IMR-90 (cell line): ENCODE data around the gene CHN2. TPM values are rescaled to one million over a fixed set of nuclear protein-coding genes. Genes with fewer than 3 reads are reported as not detected.

Experiments
- ATAC-seq: fragments of 200-7000 bp; cut with Tn5 transposase; 2 replicates; pipeline ENCODE4 v1.9.1; 2020; ENCODE audit warnings: low read depth, mild to moderate bottlenecking, moderate library complexity
- BruUV-seq: library from RNA; stranded (reverse); fragments of 400-500 nt; replicated peaks from 2 replicates; lab custom pipeline; 2021; lab: Mats Ljungman, UMichigan
- CTCF ChIA-PET: fragments of 300-600 bp; formaldehyde crosslinking; extraction: SDS; loops from one replicate; lab custom pipeline; 2021; ENCODE audit warnings: antibody characterized with exemption; lab: Yijun Ruan, JAX
- POLR2A ChIA-PET: fragments of 300-600 bp; sonication (Branson Sonifier 250); formaldehyde crosslinking; loops from one replicate; lab custom pipeline; 2022; ENCODE audit warnings: antibody characterized with exemption; ENCODE audit not compliant: unreplicated experiment; lab: Charles Lee
- DNase-seq: peaks from one replicate; pipeline ENCODE4 v3.0.0; 2013
- H2AFZ ChIP-seq: replicated peaks from 2 replicates; pipeline ENCODE3; 2013; ENCODE audit warnings: low read length, mild to moderate bottlenecking; ENCODE audit not compliant: poor library complexity
- H2AK5ac ChIP-seq: 2 replicates; pipeline ENCODE4 v1.6.1; 2013; ENCODE audit warnings: low read depth, low read length, inconsistent platforms
- H2AK9ac ChIP-seq: replicated peaks from 2 replicates; pipeline ENCODE3; 2013; ENCODE audit warnings: mild to moderate bottlenecking, low read depth, low read length, moderate library complexity; ENCODE audit not compliant: poor library complexity
- H2BK120ac ChIP-seq: 2 replicates; pipeline ENCODE4 v1.6.1; 2013; ENCODE audit warnings: low read depth, low read length, inconsistent platforms
- H2BK15ac ChIP-seq: 3 replicates; pipeline ENCODE4 v1.6.1; 2013; ENCODE audit warnings: low read depth, low read length, inconsistent platforms
- H2BK20ac ChIP-seq: 2 replicates; pipeline ENCODE4 v1.6.1; 2013; ENCODE audit warnings: low read depth, mild to moderate bottlenecking, inconsistent platforms, low read length, moderate library complexity
- H2BK5ac ChIP-seq: 2 replicates; pipeline ENCODE4 v1.6.1; 2013; ENCODE audit warnings: mild to moderate bottlenecking, low read depth, low read length, inconsistent platforms; ENCODE audit not compliant: poor library complexity, severe bottlenecking
- H3K14ac ChIP-seq: replicated peaks from 2 replicates; pipeline ENCODE4 v1.6.1; 2013; ENCODE audit warnings: low read depth, low read length, inconsistent platforms
- H3K18ac ChIP-seq: 2 replicates; pipeline ENCODE4 v1.6.1; 2013; ENCODE audit warnings: low read depth, low read length, control low read depth
- H3K23ac ChIP-seq: 2 replicates; pipeline ENCODE4 v1.6.1; 2013; ENCODE audit warnings: low read depth, low read length, inconsistent platforms
- H3K27ac ChIP-seq: 2 replicates; pipeline ENCODE4 v1.5.1; 2013; ENCODE audit warnings: mild to moderate bottlenecking, control low read depth, low read length; ENCODE audit not compliant: insufficient read depth
- H3K27me3 ChIP-seq: 2 replicates; pipeline ENCODE4 v1.6.1; 2013; ENCODE audit warnings: low read length; ENCODE audit not compliant: control insufficient read depth, insufficient read depth
- H3K36me3 ChIP-seq: 2 replicates; pipeline ENCODE4 v1.6.1; 2013; ENCODE audit warnings: low read length, mixed read lengths; ENCODE audit not compliant: control insufficient read depth, insufficient read depth
- H3K4ac ChIP-seq: 2 replicates; pipeline ENCODE4 v1.6.1; 2013; ENCODE audit warnings: low read depth, low read length, inconsistent platforms
- H3K4me1 ChIP-seq: 2 replicates; pipeline ENCODE4 v1.6.1; 2013; ENCODE audit warnings: low read length, mixed read lengths; ENCODE audit not compliant: control insufficient read depth, insufficient read depth
- H3K4me2 ChIP-seq: 2 replicates; pipeline ENCODE4 v1.6.1; 2013; ENCODE audit warnings: low read depth, mild to moderate bottlenecking, control low read depth, low read length, moderate library complexity
- H3K4me3 ChIP-seq: 2 replicates; pipeline ENCODE4 v1.5.1; 2013; ENCODE audit warnings: low read depth, mild to moderate bottlenecking, control low read depth, low read length, moderate library complexity; ENCODE audit not compliant: insufficient read depth
- H3K56ac ChIP-seq: 2 replicates; pipeline ENCODE4 v1.6.1; 2013; ENCODE audit warnings: low read length, inconsistent platforms; ENCODE audit not compliant: insufficient read depth; ENCODE audit errors: extremely low read depth
- H3K79me1 ChIP-seq, 2 experiments: 2 replicates each; pipeline ENCODE4 v1.6.1; 2013; ENCODE audit warnings: low read length in 2 of 2, inconsistent platforms in 1 of 2, low read depth in 1 of 2
- H3K9ac ChIP-seq: 2 replicates; pipeline ENCODE4 v1.6.1; 2013; ENCODE audit warnings: low read depth, low read length, control low read depth
- H3K9me1 ChIP-seq: 2 replicates; pipeline ENCODE4 v1.6.1; 2013; ENCODE audit warnings: low read length, inconsistent platforms; ENCODE audit not compliant: insufficient read depth
- H3K9me3 ChIP-seq: 2 replicates; pipeline ENCODE4 v1.6.1; 2013; ENCODE audit warnings: low read length; ENCODE audit not compliant: control insufficient read depth, insufficient read depth
- H4K20me1 ChIP-seq: 2 replicates; pipeline ENCODE4 v1.6.1; 2013; ENCODE audit warnings: low read length, inconsistent platforms; ENCODE audit not compliant: insufficient read depth
- H4K5ac ChIP-seq: 2 replicates; pipeline ENCODE4 v1.6.1; 2013; ENCODE audit warnings: mild to moderate bottlenecking, low read depth, low read length, control low read depth
- H4K8ac ChIP-seq, 2 experiments: 2 replicates each; pipeline ENCODE4 v1.6.1; 2013; ENCODE audit warnings: low read depth in 2 of 2, low read length in 2 of 2, control low read depth in 1 of 2, inconsistent platforms in 1 of 2
- H4K91ac ChIP-seq: 2 replicates; pipeline ENCODE4 v1.6.1; 2013; ENCODE audit warnings: low read depth, low read length, inconsistent platforms; ENCODE audit not compliant: insufficient read depth
- MAZ ChIP-seq: IDR thresholded peaks from 2 replicates; pipeline ENCODE4 v1.6.1; 2012; ENCODE audit warnings: low read depth, mild to moderate bottlenecking, low read length, improper control_type of control experiment, moderate library complexity, borderline replicate concordance
- RFX5 ChIP-seq: IDR thresholded peaks from 2 replicates; pipeline ENCODE4 v1.8.0; 2012; ENCODE audit warnings: low read depth, mild to moderate bottlenecking, low read length, moderate library complexity
- dilution Hi-C: fragments of 300-500 bp; cut with HindIII; formaldehyde crosslinking; loops from one replicate; pipeline ENCODE4 v1.14.3; 2018; ENCODE audit warnings: low sequenced_read_pairs; ENCODE audit not compliant: unreplicated experiment
- in situ Hi-C: fragments of 300-500 bp; cut with MboI; formaldehyde crosslinking; loops from 3 replicates; pipeline ENCODE4 v1.14.3; 2019; ENCODE audit warnings: low sequenced_read_pairs, inconsistent platforms, mixed read lengths
- intact Hi-C: fragments of 100-400 bp; cut with micrococcal nuclease; formaldehyde crosslinking; loops from 2 replicates; pipeline ENCODE4 v1.10.0; 2022
- polyA plus RNA-seq, 3 experiments: library from polyadenylated mRNA; depleted of rRNA; stranded (reverse); fragments of >200 nt; gene quantifications; 2 replicates each; pipeline ENCODE4 v1.2.3, GENCODE V29; 2012; ENCODE audit warnings: low replicate concordance in 1 of 3
- total RNA-seq: library from RNA; depleted of rRNA; stranded (reverse); fragments of >200 nt; gene quantifications from 2 replicates; pipeline ENCODE4 v1.2.3, GENCODE V29; 2012

Gene CHN2
- total and polyA plus RNA-seq, 2 of the 4 experiments (the other 2 are of a cell fraction): not detected

DNA sequence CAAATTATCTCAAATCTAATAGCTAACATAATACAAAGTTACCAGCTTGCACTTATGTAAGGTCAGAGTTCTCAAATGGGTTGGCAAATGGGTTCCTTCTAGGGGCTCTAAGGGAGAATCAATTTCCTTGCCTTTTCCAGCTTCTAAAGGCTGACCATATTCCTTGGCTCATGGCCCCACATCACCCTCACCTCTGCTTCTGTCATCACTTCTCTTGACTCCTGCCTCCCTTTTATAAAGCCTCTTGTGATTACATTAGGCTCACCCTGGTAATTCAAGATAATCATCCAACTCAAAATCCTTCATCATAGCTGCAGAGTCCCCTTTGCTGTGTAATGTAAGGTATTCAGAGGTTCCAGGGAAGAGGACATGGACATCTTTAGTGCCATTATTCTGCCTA is 42.1 kb downstream of the CHN2 start:
- Histone ChIP-seq H3K27me3 (no peaks in the 10 kb centered on the region), H2AK5ac (no peak overlapping the region), H4K20me1 (no peaks in the 10 kb centered on the region), H3K4me1 (no peaks in the 10 kb centered on the region), H3K4me3 (no peak overlapping the region), H3K23ac (no peak overlapping the region), H3K4me2 (no peak overlapping the region), H2BK120ac (no peak overlapping the region), H3K27ac (no peak overlapping the region), H3K56ac (no peak overlapping the region), H3K36me3 (no peaks in the 10 kb centered on the region), H3K18ac (no peak overlapping the region), H2BK15ac (no peak overlapping the region), H2BK20ac (no peak overlapping the region), H3K79me1 (no peaks in the 10 kb centered on the region), H3K14ac (no peak overlapping the region), H2AFZ (no peak overlapping the region), H3K9ac (no peak overlapping the region), H2AK9ac (no peak overlapping the region), H3K4ac (no peak overlapping the region), H3K9me1 (no peaks in the 10 kb centered on the region), H3K9me3 (no peaks in the 10 kb centered on the region), H4K5ac (no peak overlapping the region), H2BK5ac (no peak overlapping the region), H4K91ac (no peak overlapping the region), H4K8ac (no peak overlapping the region)
- in situ Hi-C loops (no loop called here), dilution Hi-C loops (no loop called here), intact Hi-C loops (no loop called here)
- BruUV-seq: no TSS peak
- TF ChIP-seq MAZ: no peak
- no peak for TF ChIP-seq RFX5
- DNase-seq: no peak
- POLR2A ChIA-PET: no interaction called here
- ATAC-seq: no peak
- CTCF ChIA-PET: no interaction called here
